ENCODE data around the gene TSPAN18.

DNA sequence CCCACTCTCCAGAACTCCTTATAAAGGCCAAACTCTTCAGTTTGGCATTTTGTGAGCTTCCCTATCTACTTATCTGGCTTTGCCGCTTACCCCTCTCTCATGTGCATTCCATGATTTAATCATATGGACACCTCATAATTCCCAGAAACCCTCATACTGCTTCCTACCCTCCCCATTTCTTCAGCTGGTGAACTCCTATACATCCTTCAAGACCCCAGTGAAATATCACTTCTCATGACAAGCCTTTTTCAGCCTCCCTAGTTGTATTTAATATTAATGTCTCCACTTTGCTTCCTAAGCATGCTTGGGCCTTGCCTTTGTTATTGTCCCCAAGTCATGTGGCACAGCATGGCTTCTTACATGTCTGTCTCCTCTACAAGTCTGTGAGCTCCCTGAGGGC is 13.7 kb upstream of the TSPAN18 start:
- TF ChIP-seq EP300 (IDR thresholded peaks at IDR 0.05) (no peak), POLR2AphosphoS5 (IDR thresholded peaks at IDR 0.05) (no peak), POLR2A (IDR thresholded peaks at IDR 0.05) (no peak)
- TF ChIP-seq, protein P1, sequence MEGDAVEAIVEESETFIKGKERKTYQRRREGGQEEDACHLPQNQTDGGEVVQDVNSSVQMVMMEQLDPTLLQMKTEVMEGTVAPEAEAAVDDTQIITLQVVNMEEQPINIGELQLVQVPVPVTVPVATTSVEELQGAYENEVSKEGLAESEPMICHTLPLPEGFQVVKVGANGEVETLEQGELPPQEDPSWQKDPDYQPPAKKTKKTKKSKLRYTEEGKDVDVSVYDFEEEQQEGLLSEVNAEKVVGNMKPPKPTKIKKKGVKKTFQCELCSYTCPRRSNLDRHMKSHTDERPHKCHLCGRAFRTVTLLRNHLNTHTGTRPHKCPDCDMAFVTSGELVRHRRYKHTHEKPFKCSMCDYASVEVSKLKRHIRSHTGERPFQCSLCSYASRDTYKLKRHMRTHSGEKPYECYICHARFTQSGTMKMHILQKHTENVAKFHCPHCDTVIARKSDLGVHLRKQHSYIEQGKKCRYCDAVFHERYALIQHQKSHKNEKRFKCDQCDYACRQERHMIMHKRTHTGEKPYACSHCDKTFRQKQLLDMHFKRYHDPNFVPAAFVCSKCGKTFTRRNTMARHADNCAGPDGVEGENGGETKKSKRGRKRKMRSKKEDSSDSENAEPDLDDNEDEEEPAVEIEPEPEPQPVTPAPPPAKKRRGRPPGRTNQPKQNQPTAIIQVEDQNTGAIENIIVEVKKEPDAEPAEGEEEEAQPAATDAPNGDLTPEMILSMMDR (IDR thresholded peaks at IDR 0.05), result no peak

All from stomach (tissue), 4 donors.